Fibroblast of the aortic adventitia (primary cell): ENCODE measurements around the gene MYCBPAP. TPM values are rescaled to one million over a fixed set of nuclear protein-coding genes. Genes with fewer than 3 reads are reported as not detected.

Experiments used
- DNase-seq: peaks from one replicate; pipeline ENCODE4 v3.0.0-alpha.2; 2010; ENCODE audit warnings: low read depth
- H3K4me3 ChIP-seq: 2 replicates; pipeline ENCODE4 v1.5.1; 2011; ENCODE audit warnings: low read depth, mild to moderate bottlenecking, control low read depth, low read length, moderate library complexity
- CTCF ChIP-seq: IDR thresholded peaks from 2 replicates; pipeline ENCODE4 v1.5.1; 2011; ENCODE audit warnings: mild to moderate bottlenecking, low read length, control low read depth, inconsistent platforms; ENCODE audit not compliant: insufficient read depth
- total RNA-seq: library from RNA; depleted of rRNA; stranded (reverse); fragments of >200 nt; gene quantifications from 2 replicates; pipeline ENCODE4 v1.2.3, GENCODE V29; 2012; ENCODE audit warnings: low replicate concordance

MYCBPAP gene
- total RNA-seq, 1 donor = 0.99 TPM

- no peak for TF ChIP-seq CTCF
- DNase-seq = peak; percentile 72
- H3K4me3 ChIP-seq = peak within 1 kb of the TSS; percentile 56
Measured at GRCh38 chr17:50560185-50560824, 52.1 kb downstream of the MYCBPAP start, which contains the start of gene CACNA1G. Gene CACNA1G, plus strand, starts transcription at chr17:50560715. Its CDS starts 745 bp downstream, at chr17:50561460.

GRCh38 chr17:50560931-50561745, 52.9 kb downstream of the MYCBPAP start:
- H3K4me3 ChIP-seq = peak overlapping the region; percentile 56
- no peak for TF ChIP-seq CTCF
- DNase-seq = no peak

GRCh38 chr17:50561746-50562141, 53.5 kb downstream of the MYCBPAP start:
- no peak for DNase-seq
- H3K4me3 ChIP-seq = no peak overlapping the region
- TF ChIP-seq CTCF = no peak

GRCh38 chr17:50562242-50563091, 54.2 kb downstream of the MYCBPAP start:
- no peak for TF ChIP-seq CTCF
- no peak overlapping the region for H3K4me3 ChIP-seq
- DNase-seq = no peak

GRCh38 chr17:50563092-50563511, 54.9 kb downstream of the MYCBPAP start:
- peak; percentile 26 for TF ChIP-seq CTCF
- no peak for DNase-seq
- H3K4me3 ChIP-seq = no peak overlapping the region

GRCh38 chr17:50564916-50565315, 56.7 kb downstream of the MYCBPAP start:
- DNase-seq = peak; percentile 91
- TF ChIP-seq CTCF = no peak
- peak overlapping the region; percentile 22 for H3K4me3 ChIP-seq
